ENCODE data around the gene TPRN. TPM values are rescaled to one million over a fixed set of nuclear protein-coding genes. Genes with fewer than 3 reads are reported as not detected.
A peak's percentile ranks its signal among the peaks of the same experiment; 100 is the strongest.

TPRN gene
- total RNA-seq, 1 donor from 2014 or later: 8.8 TPM

- no peak for DNase-seq (ENCODE audit: low spot score)
- no peak for ATAC-seq
- intact Hi-C loops (cut with DNase I): no loop called here
These were observed 28.0 kb upstream of the TPRN start for GRCh38 chr9:137228506-137228967.

- intact Hi-C loops (cut with DNase I): no loop called here
These were observed 27.4 kb upstream of the TPRN start for GRCh38 chr9:137227853-137228505.

GRCh38 chr9:137227054-137227852, 26.7 kb upstream of the TPRN start, which contains the start of gene RNF224:
Gene RNF224, plus strand, starts transcription at chr9:137227502. Its CDS starts 834 bp downstream, at chr9:137228336.
- DNase-seq (ENCODE audit: low spot score) (peak; percentile 85), ATAC-seq (no peak)
- intact Hi-C loops (cut with DNase I): no loop called here

More at GRCh38 chr9:137227853-137228505, 27.4 kb upstream of the TPRN start:
- no peak for ATAC-seq
- no peak for DNase-seq (ENCODE audit: low spot score)

GRCh38 chr9:137226338-137227053, 26.0 kb upstream of the TPRN start:
- ATAC-seq (no peak), DNase-seq (ENCODE audit: low spot score) (no peak)
- intact Hi-C loops (cut with DNase I): no loop called here

- no peak for DNase-seq (ENCODE audit: low spot score)
- intact Hi-C loops (cut with DNase I): no loop called here
- no peak for ATAC-seq
These were observed 25.3 kb upstream of the TPRN start for GRCh38 chr9:137225699-137226331.

- ATAC-seq: no peak
- intact Hi-C loops (cut with DNase I): no loop called here
- DNase-seq (ENCODE audit: low spot score): no peak
These were observed 24.5 kb upstream of the TPRN start, which contains the start of gene CYSRT1 for GRCh38 chr9:137224830-137225694. Gene CYSRT1, plus strand, starts transcription at chr9:137225174. Its CDS starts 448 bp downstream, at chr9:137225622.

GRCh38 chr9:137223078-137223970, 22.8 kb upstream of the TPRN start:
- ATAC-seq: peak; percentile 97
- peak; percentile 98 for DNase-seq (ENCODE audit: low spot score)
- intact Hi-C loops (cut with DNase I): no loop called here

- intact Hi-C loops (cut with DNase I): no loop called here
- DNase-seq (ENCODE audit: low spot score) (no peak), ATAC-seq (peak; percentile 4)
These were observed 21.9 kb upstream of the TPRN start, which contains the start of gene RNF208 for GRCh38 chr9:137222190-137223077. Gene RNF208, minus strand, starts transcription at chr9:137222240. Its CDS starts 1,028 bp downstream, at chr9:137221212.

GRCh38 chr9:137221506-137222111, 21.1 kb upstream of the TPRN start:
- ATAC-seq (no peak), DNase-seq (ENCODE audit: low spot score) (no peak)
- intact Hi-C loops (cut with DNase I): no loop called here

GRCh38 chr9:137221095-137221505, 20.6 kb upstream of the TPRN start:
- intact Hi-C loops (cut with DNase I): no loop called here
- DNase-seq (ENCODE audit: low spot score) (no peak), ATAC-seq (no peak)

- intact Hi-C loops (cut with DNase I): no loop called here
- ATAC-seq (no peak), DNase-seq (ENCODE audit: low spot score) (no peak)
These were observed 20.0 kb upstream of the TPRN start for GRCh38 chr9:137220317-137221094.

GRCh38 chr9:137219757-137220316, 19.3 kb upstream of the TPRN start:
- ATAC-seq (no peak), DNase-seq (ENCODE audit: low spot score) (no peak)
- intact Hi-C loops (cut with DNase I): no loop called here

- DNase-seq (ENCODE audit: low spot score) (no peak), ATAC-seq (no peak)
- intact Hi-C loops (cut with DNase I): no loop called here
These were observed 18.3 kb upstream of the TPRN start for GRCh38 chr9:137218754-137219271.

- ATAC-seq (no peak), DNase-seq (ENCODE audit: low spot score) (no peak)
- intact Hi-C loops (cut with DNase I): no loop called here
These were observed 17.7 kb upstream of the TPRN start for GRCh38 chr9:137218212-137218753.

Measured in sciatic nerve (tissue), 2 donors.